Measurements from ENCODE around the gene ADPRHL1.
A peak's percentile ranks its signal among the peaks of the same experiment; 100 is the strongest.
"Not testable (repeated sequence)": the region's sequence is repeated elsewhere in the genome, so short reads cannot be mapped to it uniquely, and the experiment has no call there.

Gene ADPRHL1

DNA sequence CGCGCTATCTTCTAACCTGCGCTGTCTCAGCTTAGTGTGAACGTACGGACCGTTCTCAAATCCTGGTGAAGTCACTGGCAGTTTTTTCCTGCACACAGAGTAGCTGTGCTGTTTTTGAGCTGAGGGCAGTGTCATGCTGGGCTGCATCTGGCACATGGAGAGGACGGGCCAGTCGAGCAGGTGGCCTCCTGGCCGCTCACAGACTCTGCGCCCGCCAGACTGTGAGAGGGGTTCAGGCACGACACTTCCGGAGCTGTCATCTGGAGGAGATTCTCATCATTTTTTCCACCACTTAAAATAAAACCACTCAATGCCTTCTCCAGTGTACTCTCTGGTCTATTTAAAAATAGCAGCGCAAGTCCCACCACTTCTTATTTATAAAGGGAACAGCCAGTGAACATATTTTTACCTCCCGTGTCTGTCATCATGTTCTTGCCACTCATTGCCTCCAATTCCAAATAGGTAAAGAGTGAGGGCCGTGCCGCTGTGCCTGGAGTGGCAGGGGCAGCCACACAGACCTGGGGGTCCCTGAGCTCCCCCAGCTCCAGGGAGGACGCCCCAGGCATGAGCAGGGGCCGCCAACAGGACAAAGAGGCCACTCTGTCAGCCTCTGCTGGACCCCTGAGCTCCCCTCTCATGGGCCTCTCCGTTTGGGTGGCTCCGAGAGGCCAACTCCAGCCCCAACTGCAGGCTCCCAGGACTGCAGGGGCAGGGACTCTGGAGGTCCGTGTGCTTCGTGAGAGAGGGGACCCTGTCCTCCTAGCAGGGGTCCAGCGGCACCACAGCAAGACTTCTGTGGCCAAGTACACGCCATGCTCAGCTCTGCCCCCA is 52.5 kb downstream of the ADPRHL1 start:
- no peak for DNase-seq

DNA sequence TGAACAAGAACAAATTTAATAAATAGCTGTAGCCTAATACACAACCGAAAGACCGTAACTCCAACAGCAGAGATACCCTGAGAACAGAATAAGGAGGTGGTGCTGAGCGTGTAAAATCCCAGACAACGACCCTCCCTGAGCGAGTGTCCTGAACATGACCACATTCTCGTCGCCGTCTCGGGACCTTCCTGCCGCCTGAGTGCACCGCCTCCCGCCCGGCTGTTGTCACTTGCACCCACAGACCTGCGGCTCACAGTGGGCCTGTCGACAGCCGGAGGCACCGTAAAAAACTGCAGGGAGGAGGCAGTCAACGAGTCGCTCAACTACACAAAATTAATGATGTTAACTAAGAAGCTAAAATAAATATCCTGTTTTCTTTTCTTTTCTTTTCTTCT is 53.5 kb downstream of the ADPRHL1 start:
- no peak for DNase-seq

DNA sequence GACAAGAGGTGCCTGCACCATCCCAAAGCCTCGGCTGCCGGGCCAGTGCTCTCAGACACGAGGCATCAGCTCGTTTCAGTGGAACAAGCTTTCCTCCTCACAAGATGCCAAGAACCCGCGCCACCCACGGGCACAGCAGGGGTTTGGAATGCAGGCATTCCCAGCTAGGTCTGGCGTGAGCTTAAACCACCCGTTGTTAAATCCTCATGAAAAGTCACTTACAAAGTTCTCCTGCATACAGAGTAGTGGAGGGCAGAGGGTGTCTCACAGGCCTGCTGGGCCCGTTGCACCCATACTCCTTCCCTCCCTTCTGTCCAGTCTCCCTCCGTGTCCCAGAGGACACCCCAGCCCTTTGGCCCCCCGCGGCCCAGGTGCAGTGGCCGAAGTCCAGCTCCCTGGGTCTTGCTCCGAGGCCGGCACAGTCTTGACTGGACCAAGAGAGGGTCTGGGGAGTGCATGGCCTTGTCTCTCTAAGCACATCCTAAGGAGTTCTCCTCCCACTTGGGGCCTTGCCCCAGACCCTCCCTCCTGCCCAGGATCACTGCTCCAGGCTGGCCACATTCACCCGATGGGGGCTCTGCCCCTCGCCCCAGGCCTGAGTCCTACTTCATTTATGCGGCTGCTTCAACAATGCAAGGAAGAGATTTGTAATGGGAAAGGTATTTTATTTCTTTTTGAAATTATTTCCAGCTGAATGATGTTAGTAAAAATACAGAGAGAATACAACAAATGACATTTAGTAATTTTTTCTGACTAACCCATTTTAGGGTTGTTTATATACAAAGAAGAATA is 54.1 kb downstream of the ADPRHL1 start:
- DNase-seq, result no peak

DNA sequence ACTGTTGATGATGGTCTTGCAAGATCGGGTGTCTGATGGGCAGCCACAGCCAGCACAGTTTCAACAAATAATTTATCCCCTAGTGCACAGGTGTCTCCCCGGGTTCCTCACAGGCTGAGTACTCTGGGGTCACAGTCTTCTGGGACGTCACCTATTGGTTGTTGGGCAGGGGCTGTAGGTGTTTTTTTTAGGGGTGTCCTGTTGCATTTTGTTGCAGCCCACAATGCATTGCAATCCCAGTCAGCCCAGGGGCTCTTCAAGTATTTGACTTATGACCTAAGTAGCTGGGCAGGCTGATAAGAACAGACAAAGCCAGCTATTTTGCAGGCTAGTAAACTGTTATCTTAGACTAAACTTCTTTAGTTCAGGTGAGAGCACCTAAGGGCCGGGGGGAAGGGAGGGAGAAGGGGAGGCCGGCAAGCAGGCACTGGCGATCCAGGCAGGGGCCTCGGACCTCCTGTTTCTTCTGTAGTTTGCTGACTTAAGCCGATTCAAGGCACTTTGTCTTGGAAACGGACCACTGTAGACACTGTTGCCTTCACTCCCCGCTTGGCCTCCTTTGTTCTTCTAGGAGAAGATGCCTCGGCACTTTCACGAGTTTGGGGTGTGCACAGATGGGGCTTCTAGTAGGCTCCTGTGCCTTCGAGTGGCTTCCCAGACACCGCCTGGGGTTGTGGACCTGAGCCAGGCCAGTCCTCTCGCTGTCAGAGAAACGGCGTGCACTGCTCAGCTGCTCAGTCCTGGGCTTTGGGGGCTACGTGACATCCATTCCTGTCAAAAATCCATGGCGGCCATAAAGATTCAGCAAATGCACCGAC is 55.5 kb downstream of the ADPRHL1 start:
- no peak for DNase-seq

DNA sequence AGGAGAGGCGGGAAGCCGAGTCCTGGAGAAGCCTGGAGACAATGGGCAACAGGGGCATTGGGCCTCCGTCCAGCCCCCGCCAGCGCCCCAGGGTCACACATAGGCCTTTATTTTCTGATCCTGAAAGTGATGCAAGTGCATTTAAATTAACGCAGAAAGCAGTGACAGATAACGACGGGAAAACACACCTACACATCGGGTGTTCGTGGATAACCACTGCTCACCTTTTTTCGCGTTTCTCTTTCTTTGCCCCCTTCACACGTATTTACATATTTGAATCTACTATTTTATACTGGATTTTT is 59.0 kb downstream of the ADPRHL1 start:
- DNase-seq, result no peak

- DNase-seq, result peak; percentile 82
Measured at GRCh38 chr13:113393563-113394338, 59.5 kb downstream of the ADPRHL1 start.

DNA sequence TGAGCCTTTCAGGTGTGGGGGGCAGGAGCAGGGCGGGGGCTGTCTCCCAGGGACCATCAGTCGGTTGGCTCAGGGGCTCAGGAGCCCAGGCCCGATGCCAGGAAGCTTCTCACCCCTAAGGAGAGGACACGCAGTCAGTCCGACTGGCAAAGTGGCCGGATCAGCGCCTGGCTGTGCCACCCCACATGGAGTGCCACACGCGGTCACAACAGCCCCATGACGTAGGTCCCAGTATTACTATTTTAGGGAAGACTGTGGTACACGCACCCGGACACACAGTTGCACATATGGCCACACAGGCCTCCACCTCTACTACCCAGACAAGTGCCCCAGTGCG is 60.1 kb downstream of the ADPRHL1 start:
- no peak for DNase-seq

DNA sequence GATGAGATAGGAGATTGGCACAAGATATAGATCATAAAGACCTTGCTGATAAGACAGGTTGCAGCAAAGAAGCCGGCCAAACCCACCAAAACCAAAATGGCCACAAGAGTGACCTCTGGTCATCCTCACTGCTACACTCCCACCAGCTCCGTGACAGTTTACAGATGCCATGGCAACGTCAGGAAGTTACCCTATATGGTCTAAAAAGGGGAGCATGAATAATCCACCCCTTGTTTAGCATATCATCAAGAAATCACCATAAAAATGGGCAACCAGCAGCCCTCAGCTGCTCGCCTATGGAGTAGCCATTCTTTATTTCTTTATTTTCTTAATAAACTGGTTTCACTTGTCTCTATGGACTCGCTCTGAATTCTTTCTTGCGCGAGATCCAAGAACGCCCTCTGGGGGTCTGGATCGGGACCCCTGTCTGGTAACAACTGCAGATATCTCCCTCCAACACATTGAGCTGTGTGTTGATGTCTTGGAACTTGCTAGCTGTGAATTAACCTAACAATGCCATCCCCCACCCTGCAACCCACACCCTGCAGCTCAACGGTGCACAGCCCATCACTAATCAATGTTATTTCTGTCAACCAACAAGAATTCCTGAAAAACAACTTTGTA is 62.3 kb downstream of the ADPRHL1 start:
- DNase-seq, result no peak

DNA sequence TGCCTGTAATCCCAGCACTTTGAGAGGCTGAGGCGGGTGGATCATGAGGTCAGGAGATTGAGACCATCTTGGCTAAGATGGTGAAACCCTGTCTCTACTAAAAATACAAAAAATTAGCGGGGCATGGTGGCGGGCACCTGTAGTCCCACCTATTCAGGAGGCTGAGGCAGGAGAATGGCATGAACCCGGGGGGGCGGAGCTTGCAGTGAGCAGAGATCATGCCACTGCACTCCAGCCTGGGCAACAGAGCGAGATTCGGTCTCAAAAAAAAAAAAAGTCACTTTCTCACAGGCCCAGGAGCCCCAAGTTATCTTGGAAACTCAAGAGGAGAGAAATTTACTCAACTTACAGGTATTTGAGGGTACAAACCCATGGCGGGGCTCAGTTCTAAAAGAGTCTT is 63.7 kb downstream of the ADPRHL1 start:
- not testable (repeated sequence) for DNase-seq

- no peak for DNase-seq
Measured at GRCh38 chr13:113387396-113387795, 65.9 kb downstream of the ADPRHL1 start.

- no peak for DNase-seq
Measured at GRCh38 chr13:113383089-113383488, 70.2 kb downstream of the ADPRHL1 start.

- DNase-seq, result not testable (repeated sequence)
Measured at GRCh38 chr13:113382542-113382941, 70.7 kb downstream of the ADPRHL1 start.

- DNase-seq, result no peak
Measured at GRCh38 chr13:113378825-113379224, 74.5 kb downstream of the ADPRHL1 start.

DNA sequence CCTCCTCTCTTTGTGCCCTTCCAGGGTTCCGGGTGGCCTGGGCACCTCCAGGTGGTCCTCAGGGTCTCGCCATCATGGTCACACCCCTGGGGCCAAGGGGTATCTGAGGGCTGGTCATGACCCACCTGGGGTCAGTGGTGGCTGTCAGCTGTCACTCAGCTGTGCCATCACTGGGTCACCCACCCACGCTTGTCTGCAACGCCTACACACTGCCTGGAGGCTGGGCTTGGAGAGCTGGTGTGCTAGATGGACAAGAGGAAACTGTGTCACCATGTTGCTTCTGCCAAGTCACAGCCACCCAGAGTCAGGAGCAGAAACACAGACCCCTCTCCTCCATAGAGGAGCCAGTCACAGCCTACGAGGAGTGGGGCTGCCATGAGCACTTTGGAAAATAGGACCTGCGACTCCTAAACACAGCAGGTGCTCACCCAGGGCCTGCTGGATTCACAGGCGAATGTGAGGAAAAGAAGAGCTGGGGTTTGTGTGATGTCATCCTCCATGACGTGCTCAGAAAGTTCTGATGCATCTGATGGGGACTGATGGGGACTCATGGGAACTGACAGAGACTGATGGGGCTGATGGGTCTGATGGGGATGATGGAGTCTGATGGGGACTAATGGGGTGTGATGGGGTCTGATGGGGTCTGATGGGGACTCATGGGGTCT is 78.6 kb downstream of the ADPRHL1 start:
- DNase-seq, result no peak

DNA sequence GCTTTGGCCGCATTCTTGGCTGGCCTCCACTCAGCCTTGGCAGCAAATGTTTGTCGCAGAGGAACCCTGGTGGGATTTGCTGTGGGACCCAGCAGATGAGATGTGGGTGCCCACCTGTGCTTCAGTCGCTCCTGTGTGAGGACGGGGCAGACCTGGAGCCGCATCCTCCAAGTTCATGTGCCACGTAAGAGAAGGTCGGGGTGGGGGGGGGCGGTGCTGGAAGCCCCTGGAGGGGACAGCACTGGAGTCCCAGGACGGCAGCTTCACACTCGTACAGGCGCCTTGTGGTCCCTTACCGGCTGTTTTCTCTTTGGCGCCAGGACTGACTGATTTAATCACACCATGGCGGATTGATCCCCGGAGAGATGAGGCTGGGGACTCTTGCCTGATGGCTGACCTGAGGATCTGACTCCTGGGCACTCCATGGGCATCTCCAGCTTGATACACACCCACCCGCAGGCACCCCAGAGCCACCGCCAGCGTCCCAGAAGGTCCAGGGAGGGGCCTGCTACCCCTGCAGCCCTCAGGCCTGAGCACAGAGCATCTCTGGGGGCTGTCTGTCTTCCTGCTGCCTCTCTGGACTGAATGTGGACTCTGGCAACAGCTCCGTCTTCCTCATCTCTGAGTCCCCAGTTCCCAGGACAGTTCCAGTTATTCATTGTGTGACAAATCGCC is 79.3 kb downstream of the ADPRHL1 start:
- DNase-seq, result no peak

DNA sequence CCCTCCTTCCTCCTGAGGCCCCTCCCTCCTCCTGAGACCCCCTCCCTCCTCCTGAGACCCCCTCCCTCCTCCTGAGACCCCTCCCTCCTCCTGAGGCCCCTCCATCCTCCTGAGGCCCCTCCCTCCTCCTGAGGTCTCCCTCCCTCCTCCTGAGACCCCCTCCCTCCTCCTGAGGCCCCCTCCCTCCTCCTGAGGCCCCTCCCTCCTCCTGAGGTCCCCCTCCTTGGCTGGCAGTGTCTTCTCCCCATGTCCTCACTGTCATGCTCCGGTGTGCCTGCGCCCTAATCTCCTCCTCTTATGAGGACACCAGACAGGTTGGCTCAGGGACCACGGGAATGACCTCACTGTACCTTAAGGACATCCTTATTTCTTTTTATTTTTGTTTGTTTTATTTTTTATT is 81.6 kb downstream of the ADPRHL1 start:
- DNase-seq, result not testable (repeated sequence)

DNA sequence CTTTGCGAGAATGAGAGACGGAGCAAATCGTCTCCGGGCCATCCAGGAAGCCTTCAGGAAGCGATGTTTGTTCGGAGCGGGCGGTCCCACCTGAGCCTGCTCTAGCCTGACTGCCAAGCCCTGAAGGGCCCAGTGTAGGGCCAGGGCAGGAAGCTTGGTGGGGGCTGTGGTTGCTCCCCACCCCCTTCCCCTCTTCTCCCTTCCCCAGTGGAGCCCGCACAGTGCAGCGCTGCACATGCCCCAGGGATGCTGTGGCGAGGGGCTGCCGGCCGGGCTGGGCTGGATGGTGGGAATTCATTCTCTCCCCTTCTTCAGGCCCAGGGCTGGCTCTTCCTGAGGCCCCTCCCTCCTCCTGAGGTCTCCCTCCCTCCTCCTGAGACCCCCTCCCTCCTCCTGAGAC is 82.2 kb downstream of the ADPRHL1 start:
- DNase-seq, result no peak

DNA sequence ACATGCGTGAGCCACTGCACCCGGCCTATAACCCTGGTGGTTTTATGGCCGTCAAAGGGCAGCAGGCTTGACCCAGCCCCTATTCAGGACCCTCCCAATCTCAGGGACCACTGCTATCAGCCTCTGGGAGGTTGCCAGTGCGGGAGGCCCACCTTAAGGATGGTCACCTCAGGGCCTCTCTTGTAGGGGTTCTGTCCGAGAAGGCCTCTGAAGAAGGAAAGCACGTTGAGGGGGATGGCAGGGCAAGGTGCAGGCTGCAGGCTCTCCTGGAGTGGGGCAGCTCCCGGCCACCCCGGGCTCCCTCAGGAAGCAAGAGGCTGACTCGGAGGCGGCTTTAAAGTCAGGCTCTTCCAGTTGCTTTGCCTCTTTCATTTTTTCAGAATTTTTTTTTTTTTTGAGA is 83.4 kb downstream of the ADPRHL1 start:
- DNase-seq, result no peak

DNA sequence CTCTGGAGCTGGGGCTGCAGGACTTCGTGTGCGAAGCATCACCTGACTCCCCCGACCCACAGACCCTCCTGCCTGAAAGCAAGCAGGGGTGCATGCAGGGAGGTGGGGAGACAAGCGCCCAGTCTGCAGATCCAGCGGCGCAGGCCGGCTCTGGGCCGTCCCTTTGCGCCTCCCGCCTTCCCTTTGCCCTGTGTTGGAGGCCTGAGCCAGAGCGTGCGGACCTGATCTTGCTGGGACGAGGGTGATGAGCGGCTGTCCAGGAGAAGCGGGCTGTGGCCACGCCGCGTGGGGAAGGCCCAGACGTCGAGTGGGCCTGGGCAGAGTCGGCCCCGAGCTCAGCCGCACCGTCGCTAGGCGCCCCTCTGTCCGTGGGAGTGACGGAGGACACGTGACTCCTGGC is 84.1 kb downstream of the ADPRHL1 start:
- no peak for DNase-seq

- DNase-seq, result not testable (repeated sequence)
Measured at GRCh38 chr13:113368353-113368752, 84.9 kb downstream of the ADPRHL1 start.

GRCh38 chr13:113367771-113368170 is 85.5 kb downstream of the ADPRHL1 start:
- no peak for DNase-seq

Measured in CD4-positive, alpha-beta T cell treated with Interleukin-12 subunit alpha and Interleukin-12 subunit beta, for 1 hour (primary cell).